ENCODE data around the gene SRXN1.
"Not testable (repeated sequence)": the region's sequence is repeated elsewhere in the genome, so short reads cannot be mapped to it uniquely, and the experiment has no call there.

The SRXN1 gene

DNA sequence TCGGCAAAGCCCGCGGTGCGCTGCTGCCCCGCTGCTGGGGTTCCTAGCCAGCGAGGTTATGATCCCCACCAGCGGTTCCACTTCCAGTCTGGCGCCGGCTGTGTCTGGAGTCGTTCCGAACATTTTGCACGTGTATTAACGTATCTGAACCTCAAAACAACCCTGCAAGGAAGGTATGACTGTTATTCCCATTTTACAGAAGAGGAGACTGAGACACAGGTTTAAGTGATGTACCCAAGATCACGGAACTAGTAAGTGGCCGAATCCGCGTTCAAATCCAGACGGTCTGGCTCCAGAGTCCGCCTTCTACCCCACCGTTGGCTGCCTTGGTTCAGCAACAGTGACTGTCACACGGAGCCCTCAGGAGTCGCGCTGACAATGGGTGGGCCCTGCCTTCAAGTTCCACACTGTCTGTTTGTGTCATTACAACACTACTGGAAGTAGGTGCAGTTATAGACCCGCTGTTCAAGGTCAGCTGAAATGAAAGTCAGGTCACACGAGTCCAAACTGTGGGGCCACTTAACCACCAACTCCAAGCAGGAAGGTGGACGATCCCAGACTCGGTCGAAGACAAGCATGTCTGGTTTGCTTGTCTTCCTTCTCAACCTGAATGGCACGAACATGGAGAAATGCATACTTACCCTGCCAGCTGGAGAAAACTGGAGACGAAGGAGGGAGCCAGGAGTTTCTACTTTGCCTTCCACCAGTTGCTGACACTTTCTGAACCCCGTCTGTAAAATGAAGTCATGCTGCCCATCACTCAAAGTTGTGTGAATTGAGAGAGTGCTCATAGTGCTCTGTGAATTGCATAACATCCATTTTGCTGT is 803 bp upstream of the SRXN1 start:
- peak; percentile 53 for DNase-seq

DNA sequence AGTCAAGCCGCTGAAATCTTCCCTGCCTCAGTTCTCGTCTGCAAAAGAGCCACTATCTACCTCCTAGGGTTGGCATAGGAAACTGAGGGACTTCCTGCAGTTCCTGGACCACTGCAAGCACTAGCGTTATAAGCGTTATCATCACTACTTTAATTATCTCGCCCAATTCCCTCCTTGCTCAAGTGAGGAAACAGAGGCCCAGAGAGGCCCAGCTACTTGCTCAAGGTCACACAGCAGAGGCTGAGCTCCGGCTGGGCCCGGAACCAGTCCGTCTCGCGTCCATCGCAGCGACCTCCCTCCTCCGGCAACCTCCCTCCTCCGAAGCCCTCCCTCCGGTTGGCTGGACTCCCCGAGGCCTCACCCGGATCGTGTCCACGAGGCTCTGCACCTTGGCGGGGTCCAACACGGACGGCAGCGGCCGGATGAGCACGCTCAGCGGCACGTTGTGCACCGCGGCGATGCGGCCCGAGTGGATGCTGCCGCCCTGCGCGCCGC is 338 bp downstream of the SRXN1 start:
- no peak for DNase-seq

GRCh38 chr20:651713-652614 is 1.0 kb downstream of the SRXN1 start:
- no peak for DNase-seq

- DNase-seq: no peak
Observed at GRCh38 chr20:650954-651353, 2.0 kb downstream of the SRXN1 start.

- DNase-seq: no peak
Observed at GRCh38 chr20:650281-650680, 2.7 kb downstream of the SRXN1 start.

- no peak for DNase-seq
Observed at GRCh38 chr20:647479-648019, 5.5 kb downstream of the SRXN1 start.

- no peak for DNase-seq
Observed at GRCh38 chr20:646868-647233, 6.1 kb downstream of the SRXN1 start.

- DNase-seq: peak; percentile 25
Observed at GRCh38 chr20:646107-646867, 6.7 kb downstream of the SRXN1 start.

GRCh38 chr20:645318-646106 is 7.5 kb downstream of the SRXN1 start:
- DNase-seq: peak; percentile 81

DNA sequence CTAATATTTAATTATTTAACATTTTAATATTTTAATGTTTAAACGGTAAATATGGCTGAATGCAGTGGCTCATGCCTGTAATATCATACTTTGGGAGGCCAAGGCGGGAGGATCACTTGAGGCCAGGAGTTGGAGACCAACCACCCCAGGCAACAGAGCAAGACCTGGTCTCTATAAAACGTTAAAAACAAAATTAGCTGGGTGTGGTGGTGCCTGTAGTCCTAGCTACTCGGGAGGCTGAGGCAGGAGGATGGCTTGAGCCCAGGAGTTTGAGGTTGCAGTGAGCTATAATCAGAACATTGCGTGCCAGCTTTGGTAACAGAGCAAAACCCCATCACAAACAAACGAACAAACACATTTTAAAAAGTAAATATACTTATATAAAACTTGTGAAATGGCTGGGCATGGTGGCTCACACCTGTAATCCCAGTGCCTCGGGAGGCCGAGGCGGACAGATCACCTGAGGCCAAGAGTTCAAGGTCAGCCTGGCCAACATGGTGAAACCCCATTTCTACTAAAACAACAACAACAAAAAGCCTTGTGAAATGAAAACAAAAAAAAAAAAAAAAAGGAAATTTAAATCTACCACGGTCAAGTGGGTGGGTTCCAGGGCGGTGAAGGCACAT is 8.2 kb downstream of the SRXN1 start:
- DNase-seq: no peak

DNA sequence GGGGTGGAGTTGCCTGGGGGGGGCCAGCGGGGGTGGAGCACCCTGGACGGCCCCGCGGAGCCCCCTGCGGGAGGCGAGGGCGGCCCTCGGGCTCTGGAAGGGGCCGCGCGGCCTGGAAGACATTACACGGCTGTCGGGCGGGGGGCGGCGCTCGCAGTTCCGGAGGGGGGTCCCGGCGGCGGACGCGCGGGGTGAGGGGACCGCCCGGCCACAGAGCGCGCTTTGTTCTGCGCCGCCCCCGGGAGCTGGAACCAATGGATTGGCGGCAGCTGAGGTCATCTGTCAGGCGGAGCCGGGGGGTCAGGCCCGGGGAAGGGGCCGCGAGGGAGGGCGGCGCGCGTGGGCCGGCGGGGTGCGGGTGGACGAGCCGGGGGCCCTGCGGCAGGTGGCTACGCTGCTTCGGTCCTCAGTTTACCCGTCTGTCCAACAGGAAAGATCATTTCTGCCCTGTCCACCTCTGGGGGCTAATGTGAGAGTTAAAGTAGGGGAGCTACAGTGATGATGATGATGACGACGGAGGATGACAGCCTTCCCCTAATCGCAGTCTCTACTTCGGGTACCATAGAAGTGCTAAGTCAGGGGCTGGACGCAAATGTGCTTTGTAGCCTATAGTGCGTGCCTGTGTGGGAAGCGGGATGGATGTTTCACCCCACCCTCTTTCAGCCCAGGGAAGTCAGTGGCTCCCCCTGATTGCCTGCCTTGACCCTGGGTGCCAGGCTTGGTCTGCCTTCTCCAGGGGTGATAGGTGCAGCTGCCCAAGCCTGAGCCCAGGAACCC is 10.4 kb downstream of the SRXN1 start:
- DNase-seq: no peak

- DNase-seq: not testable (repeated sequence)
Observed at GRCh38 chr20:642013-642397, 11.0 kb downstream of the SRXN1 start.

DNA sequence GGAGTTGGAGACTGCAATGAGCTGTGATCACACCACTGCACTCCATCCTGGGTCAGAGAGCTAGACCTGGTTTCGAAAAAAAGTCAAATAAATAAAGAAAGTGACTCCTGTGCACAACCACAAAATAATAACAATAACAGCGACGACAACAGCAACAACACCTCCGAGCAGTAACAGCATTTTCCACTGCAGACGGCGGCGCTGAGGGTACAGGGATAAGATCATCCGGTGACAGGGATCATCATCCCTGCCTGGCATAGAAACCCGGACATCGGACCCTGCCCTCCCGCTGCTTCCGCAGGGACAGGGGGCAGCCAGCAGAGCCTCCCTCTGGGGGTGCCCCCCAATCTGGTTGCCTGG is 11.5 kb downstream of the SRXN1 start:
- DNase-seq: peak; percentile 65

DNA sequence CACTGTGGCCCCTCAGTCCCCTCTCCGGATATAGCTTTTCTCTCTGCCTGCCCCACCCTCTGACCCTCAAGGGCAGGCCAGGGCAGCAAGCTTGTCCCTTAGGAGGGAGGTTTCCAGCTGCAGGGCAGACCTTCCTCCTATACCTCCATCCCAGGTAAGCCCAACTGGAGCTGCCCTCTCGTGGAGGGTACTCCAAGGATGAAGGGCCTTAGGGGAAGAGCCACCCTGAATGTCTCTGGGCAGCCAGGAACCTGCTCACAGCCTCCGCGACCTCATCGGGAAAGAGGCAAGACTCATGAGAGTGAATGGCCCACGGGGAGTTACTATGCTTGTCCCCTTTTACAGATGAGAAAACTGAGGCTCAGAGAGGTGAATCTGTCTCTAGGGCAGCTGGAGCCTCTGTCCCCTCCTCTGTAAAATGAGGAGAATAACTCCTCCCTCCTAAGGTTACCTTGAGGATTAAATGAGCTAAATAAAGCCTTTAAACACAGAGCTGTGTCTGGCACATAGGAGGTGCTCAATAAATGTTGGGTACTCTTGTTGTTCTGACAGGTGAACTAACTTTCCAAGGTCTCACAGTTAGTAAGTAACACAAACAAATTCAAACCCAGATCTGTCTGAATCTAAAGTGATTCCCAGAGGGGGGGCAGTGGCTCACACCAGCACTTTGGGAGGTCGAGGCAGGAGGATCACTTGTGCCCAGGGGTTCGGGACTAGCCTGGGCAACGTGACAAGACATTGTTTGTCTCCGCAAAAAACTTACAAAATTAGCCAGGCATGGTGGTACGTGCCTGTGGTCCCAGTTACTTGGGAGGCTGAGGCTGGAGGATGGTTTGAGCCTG is 12.1 kb downstream of the SRXN1 start:
- DNase-seq: no peak

- no peak for DNase-seq
Observed at GRCh38 chr20:638579-638978, 14.4 kb downstream of the SRXN1 start.

GRCh38 chr20:637559-637958 is 15.4 kb downstream of the SRXN1 start:
- no peak for DNase-seq

GRCh38 chr20:635893-636338 is 17.1 kb downstream of the SRXN1 start:
- DNase-seq: no peak

- peak; percentile 57 for DNase-seq
Observed at GRCh38 chr20:635028-635892, 17.7 kb downstream of the SRXN1 start.

All from NCI-H2171 treated with DMSO at 0.1 percent for 48 hours (cell line).